Nephron (organoid): ENCODE measurements around the gene PDILT.

Source experiments
- H3K27ac Mint-ChIP-seq, 3 experiments: 2 replicates each; pipeline ENCODE4 v1.8.0; 2020; ENCODE audit warnings: mixed read lengths in 3 of 3, mild to moderate bottlenecking in 2 of 3, moderate library complexity in 1 of 3
- H3K27me3 Mint-ChIP-seq: 2 replicates; pipeline ENCODE4 v1.8.0; 2021; ENCODE audit warnings: low read depth, mild to moderate bottlenecking, moderate library complexity, mixed read lengths
- H3K36me3 Mint-ChIP-seq: 2 replicates; pipeline ENCODE4 v1.8.0; 2020; ENCODE audit warnings: low read depth, mixed read lengths
- H3K4me1 Mint-ChIP-seq: 2 replicates; pipeline ENCODE4 v1.8.0; 2020; ENCODE audit warnings: mixed read lengths
- H3K4me3 Mint-ChIP-seq, 3 experiments: 2 replicates each; pipeline ENCODE4 v1.8.0; 2020; ENCODE audit warnings: mild to moderate bottlenecking in 3 of 3, mixed read lengths in 3 of 3, moderate library complexity in 2 of 3
- H3K9me3 Mint-ChIP-seq: 2 replicates; pipeline ENCODE4 v1.8.0; 2020; ENCODE audit warnings: mixed read lengths
- CTCF ChIP-seq, 3 experiments: fragments of 200-600 bp; sonication (generic); IDR thresholded peaks; one replicate each; pipeline ENCODE4 v1.5.0; 2021; ENCODE audit warnings: antibody characterized with exemption in 3 of 3; ENCODE audit not compliant: unreplicated experiment in 3 of 3

The PDILT gene

DNA sequence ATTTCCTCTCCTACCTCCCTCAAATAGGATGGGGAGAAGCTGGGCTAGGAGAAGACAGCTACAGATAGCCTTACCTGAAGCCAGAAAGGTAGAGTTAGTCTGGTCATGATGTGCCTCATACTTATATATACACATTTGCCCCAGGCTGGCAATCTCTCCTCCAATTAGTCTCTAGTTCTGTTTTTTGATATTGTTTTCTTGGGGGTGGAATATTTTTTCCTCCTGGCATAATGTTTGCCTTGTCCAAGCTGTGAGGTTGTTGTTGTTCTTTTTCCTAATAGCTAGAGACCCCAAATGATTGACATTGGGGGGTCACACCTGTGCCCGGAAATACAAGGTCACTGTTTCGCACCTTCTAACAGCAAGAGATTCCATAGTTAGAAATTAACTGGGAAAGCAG lies 51.9 kb downstream of the PDILT start, which contains the start of gene UMOD:
UMOD (minus strand) TSS at position 101 of the 400 bp plus-strand sequence. CDS start 1,978 bp downstream, outside the sequence.
- Mint-ChIP-seq H3K36me3 (no peaks in the 10 kb centered on the region), H3K9me3 (peaks cover 2% of the 10 kb centered on the region), H3K4me1 (no peaks in the 10 kb centered on the region), H3K4me3 (no peak within 1 kb of the TSS), H3K27ac (no peak within 1 kb of the TSS), H3K27me3 (peaks cover 5% of the 10 kb centered on the region)
- TF ChIP-seq CTCF (IDR thresholded peaks at IDR 0.05; ENCODE audit: unreplicated experiment in 3 of 3): no peak

- Mint-ChIP-seq H3K9me3 (no peaks in the 10 kb centered on the region), H3K4me3 (no peak overlapping the region), H3K27ac (no peak overlapping the region), H3K36me3 (no peaks in the 10 kb centered on the region), H3K27me3 (peaks cover 5% of the 10 kb centered on the region), H3K4me1 (no peaks in the 10 kb centered on the region)
- no peak for TF ChIP-seq CTCF (IDR thresholded peaks at IDR 0.05; ENCODE audit: unreplicated experiment in 3 of 3)
Observed at GRCh38 chr16:20349615-20350014, 54.9 kb downstream of the PDILT start.

DNA sequence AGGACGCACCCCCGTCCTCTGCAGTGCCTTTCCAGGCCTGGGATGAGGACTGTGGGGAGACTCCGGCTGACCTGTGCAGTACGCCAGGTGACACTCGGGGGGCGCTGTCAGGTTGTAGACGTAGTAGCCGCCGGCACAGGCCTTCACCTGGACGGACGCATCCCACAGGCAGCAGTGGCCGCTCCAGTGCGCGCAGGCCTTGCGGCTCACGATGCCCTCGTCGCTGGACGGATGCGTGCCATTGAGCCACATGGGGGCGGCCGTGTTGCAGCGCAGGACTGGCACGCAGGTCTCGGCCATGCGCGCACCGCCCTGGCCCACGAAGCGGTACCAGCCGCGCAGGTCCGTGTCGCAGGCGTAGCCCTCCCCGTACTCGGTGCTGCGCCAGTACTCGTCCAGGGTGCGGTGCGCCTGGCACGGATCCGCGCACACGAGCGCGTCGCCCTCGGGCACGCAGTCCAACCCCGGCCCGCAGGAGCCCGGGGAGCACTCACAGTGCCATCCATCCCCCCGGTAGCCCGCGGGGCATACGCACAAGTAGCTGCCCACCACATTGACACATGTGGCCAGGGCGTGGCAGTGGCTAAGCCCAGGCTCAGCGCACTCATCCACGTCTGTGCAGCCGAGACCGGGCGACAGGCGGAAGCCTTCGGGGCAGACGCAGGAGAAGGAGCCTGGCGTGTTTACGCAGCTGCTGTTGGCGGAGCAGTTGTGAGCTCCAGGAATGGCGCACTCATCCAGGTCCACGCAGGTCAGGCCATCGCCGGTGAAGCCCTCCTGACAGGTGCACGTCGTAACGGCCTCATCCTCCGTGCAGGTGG lies 56.0 kb downstream of the PDILT start:
- H3K36me3 Mint-ChIP-seq: no peaks in the 10 kb centered on the region
- H3K27me3 Mint-ChIP-seq: peaks cover 6% of the 10 kb centered on the region
- no peak overlapping the region for H3K27ac Mint-ChIP-seq
- no peak for TF ChIP-seq CTCF (IDR thresholded peaks at IDR 0.05; ENCODE audit: unreplicated experiment in 3 of 3)
- no peaks in the 10 kb centered on the region for H3K4me1 Mint-ChIP-seq
- H3K9me3 Mint-ChIP-seq: no peaks in the 10 kb centered on the region
- H3K4me3 Mint-ChIP-seq: no peak overlapping the region

- Mint-ChIP-seq H3K4me3 (no peak overlapping the region), H3K4me1 (no peaks in the 10 kb centered on the region), H3K27ac (no peak overlapping the region), H3K9me3 (no peaks in the 10 kb centered on the region), H3K27me3 (peaks cover 6% of the 10 kb centered on the region), H3K36me3 (no peaks in the 10 kb centered on the region)
- no peak for TF ChIP-seq CTCF (IDR thresholded peaks at IDR 0.05; ENCODE audit: unreplicated experiment in 3 of 3)
Observed at GRCh38 chr16:20347666-20348364, 56.7 kb downstream of the PDILT start.

- Mint-ChIP-seq H3K27ac (no peak overlapping the region), H3K4me1 (no peaks in the 10 kb centered on the region), H3K36me3 (no peaks in the 10 kb centered on the region), H3K4me3 (no peak overlapping the region), H3K27me3 (peaks cover 5% of the 10 kb centered on the region), H3K9me3 (no peaks in the 10 kb centered on the region)
- no peak for TF ChIP-seq CTCF (IDR thresholded peaks at IDR 0.05; ENCODE audit: unreplicated experiment in 3 of 3)
Observed at GRCh38 chr16:20344611-20345010, 59.9 kb downstream of the PDILT start.
